ENCODE data around the gene CTSC.

The CTSC gene

GRCh38 chr11:88333862-88334261 lies 3.7 kb downstream of the CTSC start:
- no peak for DNase-seq (ENCODE audit: low read depth)
- TF ChIP-seq CTCF (IDR thresholded peaks at IDR 0.05; ENCODE audit: control insufficient read depth, insufficient read depth, low read depth, low read length, missing control alignments) = no peak
- no peak overlapping the region for H3K4me3 ChIP-seq (ENCODE audit: control insufficient read depth, low read depth, low read length)

GRCh38 chr11:88332851-88333250 lies 4.7 kb downstream of the CTSC start:
- DNase-seq (ENCODE audit: low read depth) = no peak
- no peak overlapping the region for H3K4me3 ChIP-seq (ENCODE audit: control insufficient read depth, low read depth, low read length)
- TF ChIP-seq CTCF (IDR thresholded peaks at IDR 0.05; ENCODE audit: control insufficient read depth, insufficient read depth, low read depth, low read length, missing control alignments) = no peak

- DNase-seq (ENCODE audit: low read depth) = no peak
- TF ChIP-seq CTCF (IDR thresholded peaks at IDR 0.05; ENCODE audit: control insufficient read depth, insufficient read depth, low read depth, low read length, missing control alignments) = no peak
- H3K4me3 ChIP-seq (ENCODE audit: control insufficient read depth, low read depth, low read length) = no peak overlapping the region
These were observed 6.6 kb downstream of the CTSC start for GRCh38 chr11:88330826-88331428.

GRCh38 chr11:88329563-88330250 lies 7.8 kb downstream of the CTSC start:
- TF ChIP-seq CTCF (IDR thresholded peaks at IDR 0.05; ENCODE audit: control insufficient read depth, insufficient read depth, low read depth, low read length, missing control alignments) = no peak
- H3K4me3 ChIP-seq (ENCODE audit: control insufficient read depth, low read depth, low read length) = no peak overlapping the region
- DNase-seq (ENCODE audit: low read depth) = no peak

- no peak for DNase-seq (ENCODE audit: low read depth)
- no peak overlapping the region for H3K4me3 ChIP-seq (ENCODE audit: control insufficient read depth, low read depth, low read length)
These were observed 9.9 kb downstream of the CTSC start for GRCh38 chr11:88327462-88328143.

GRCh38 chr11:88327061-88327460 lies 10.5 kb downstream of the CTSC start:
- no peak overlapping the region for H3K4me3 ChIP-seq (ENCODE audit: control insufficient read depth, low read depth, low read length)
- no peak for TF ChIP-seq CTCF (IDR thresholded peaks at IDR 0.05; ENCODE audit: control insufficient read depth, insufficient read depth, low read depth, low read length, missing control alignments)
- no peak for DNase-seq (ENCODE audit: low read depth)

More at GRCh38 chr11:88327462-88328143, 9.9 kb downstream of the CTSC start:
- TF ChIP-seq CTCF (IDR thresholded peaks at IDR 0.05; ENCODE audit: control insufficient read depth, insufficient read depth, low read depth, low read length, missing control alignments) = no peak

Measured in AG09309 (cell line).